AG09309 (cell line): Measurements from ENCODE around the gene NUMA1.

ENCODE experiments used
- DNase-seq: peaks from one replicate; pipeline ENCODE4 v3.0.0-alpha.2; 2010; ENCODE audit warnings: low read depth
- H3K4me3 ChIP-seq: 2 replicates; pipeline ENCODE4 v1.5.1; 2011; ENCODE audit warnings: mild to moderate bottlenecking, low read depth, low read length, moderate library complexity; ENCODE audit not compliant: control insufficient read depth
- CTCF ChIP-seq: IDR thresholded peaks from 2 replicates; pipeline ENCODE4 v1.5.1; 2011; ENCODE audit warnings: mild to moderate bottlenecking, low read depth, low read length, inconsistent platforms; ENCODE audit not compliant: insufficient read depth, control insufficient read depth; ENCODE audit errors: missing control alignments

The NUMA1 gene

GRCh38 chr11:72081184-72081644 is 872 bp upstream of the NUMA1 start:
- no peak for TF ChIP-seq CTCF
- H3K4me3 ChIP-seq = peak overlapping the region; percentile 79
- no peak for DNase-seq

- H3K4me3 ChIP-seq = peak overlapping the region; percentile 79
- no peak for TF ChIP-seq CTCF
- DNase-seq = no peak
These were observed 470 bp downstream of the NUMA1 start for GRCh38 chr11:72079819-72080325.

- no peak overlapping the region; the same call in 1 of the 2 replicates for H3K4me3 ChIP-seq
- DNase-seq = no peak
- no peak for TF ChIP-seq CTCF
These were observed 1.9 kb downstream of the NUMA1 start for GRCh38 chr11:72078477-72078876.

- H3K4me3 ChIP-seq = no peak overlapping the region
- TF ChIP-seq CTCF = no peak
- no peak for DNase-seq
These were observed 4.6 kb downstream of the NUMA1 start for GRCh38 chr11:72075756-72076155.

- no peak overlapping the region for H3K4me3 ChIP-seq
- no peak for DNase-seq
- peak; percentile 18 for TF ChIP-seq CTCF
These were observed 5.2 kb downstream of the NUMA1 start for GRCh38 chr11:72075109-72075508.

GRCh38 chr11:72072348-72072747 is 8.0 kb downstream of the NUMA1 start:
- no peak overlapping the region for H3K4me3 ChIP-seq
- peak; percentile 17 for DNase-seq
- TF ChIP-seq CTCF = no peak

GRCh38 chr11:72070491-72070890 is 9.9 kb downstream of the NUMA1 start:
- no peak overlapping the region for H3K4me3 ChIP-seq
- no peak for TF ChIP-seq CTCF
- no peak for DNase-seq
